HepG2 (cell line): ENCODE data around the gene NUBP1. TPM values are rescaled to one million over a fixed set of nuclear protein-coding genes. Genes with fewer than 3 reads are reported as not detected.

Source experiments
- FOXK2 ChIP-seq: fragments of 450-650 bp; IDR thresholded peaks from 2 replicates; pipeline ENCODE4 v1.6.1; 2016
- IRX3 ChIP-seq: sonication (generic); formaldehyde crosslinking; IDR thresholded peaks from 2 replicates; pipeline ENCODE4 v1.8.1; 2023; ENCODE audit warnings: mild to moderate bottlenecking, low read depth, missing genetic modification reagents, borderline replicate concordance
- KIAA2018 ChIP-seq: sonication (generic); formaldehyde crosslinking; IDR thresholded peaks from 2 replicates; pipeline ENCODE4 v1.5.0; 2020; ENCODE audit warnings: mild to moderate bottlenecking, missing genetic modification reagents, borderline replicate concordance
- MAF1 ChIP-seq: sonication (generic); formaldehyde crosslinking; IDR thresholded peaks from 2 replicates; pipeline ENCODE4 v1.5.0; 2020; ENCODE audit warnings: missing genetic modification reagents, borderline replicate concordance
- NCOA1 ChIP-seq: sonication (generic); formaldehyde crosslinking; IDR thresholded peaks from 2 replicates; pipeline ENCODE4 v1.9.0; 2021; ENCODE audit warnings: missing genetic modification reagents
- ZFP36 ChIP-seq: fragments of 150-350 bp; IDR thresholded peaks from 2 replicates; pipeline ENCODE4 v1.6.1; 2018; ENCODE audit warnings: borderline replicate concordance, low read length, low read depth; ENCODE audit not compliant: partially characterized antibody
- ZFP41 ChIP-seq: sonication (generic); formaldehyde crosslinking; IDR thresholded peaks from 2 replicates; pipeline ENCODE4 v1.4.0; 2020; ENCODE audit warnings: mild to moderate bottlenecking, missing genetic modification reagents, borderline replicate concordance
- ZNF101 ChIP-seq: sonication (generic); formaldehyde crosslinking; IDR thresholded peaks from 2 replicates; pipeline ENCODE4 v1.4.0; 2020; ENCODE audit warnings: mild to moderate bottlenecking, low read depth, missing genetic modification reagents, borderline replicate concordance
- ZNF136 ChIP-seq: sonication (generic); formaldehyde crosslinking; IDR thresholded peaks from 2 replicates; pipeline ENCODE4 v1.8.1; 2022; ENCODE audit warnings: low read depth, mild to moderate bottlenecking, moderate library complexity, missing genetic modification reagents
- ZNF383 ChIP-seq: sonication (generic); formaldehyde crosslinking; IDR thresholded peaks from 2 replicates; pipeline ENCODE4 v1.4.0; 2020; ENCODE audit warnings: missing genetic modification reagents, mild to moderate bottlenecking, borderline replicate concordance
- ZNF530 ChIP-seq: sonication (generic); formaldehyde crosslinking; IDR thresholded peaks from 2 replicates; pipeline ENCODE4 v1.5.0; 2020; ENCODE audit warnings: low read depth, mild to moderate bottlenecking, missing genetic modification reagents
- ZNF720 ChIP-seq: sonication (generic); formaldehyde crosslinking; IDR thresholded peaks from 2 replicates; pipeline ENCODE4 v1.4.0; 2020; ENCODE audit warnings: missing genetic modification reagents
- ZNF800 ChIP-seq: sonication (generic); formaldehyde crosslinking; IDR thresholded peaks from 2 replicates; pipeline ENCODE4 v1.4.0; 2020; ENCODE audit warnings: missing genetic modification reagents
- polyA plus RNA-seq, 8 experiments: library from polyadenylated mRNA; depleted of rRNA in 3 of 8; stranded (reverse) in 7 of 8; unstranded in 1 of 8; fragments of >200 nt; fragmentation: Illumina TruSeq in 4 of 8; extraction: Trizol in 4 of 8; gene quantifications; 2 replicates each; pipeline versions ENCODE4 v1.2.1 to v1.2.3, GENCODE V29; 2011 to 2016; ENCODE audit warnings: low read depth in 4 of 8, missing spikeins in 1 of 8, mixed read lengths in 1 of 8; ENCODE audit not compliant: insufficient read depth in 1 of 8
- total RNA-seq, 5 experiments: library from RNA; depleted of rRNA; stranded (reverse); fragments of >200 nt; fragmentation: Illumina TruSeq; extraction: Trizol; gene quantifications; 2 replicates each; pipeline ENCODE4 v1.2.3, GENCODE V29; 2016; ENCODE audit warnings: low read depth in 1 of 5
- TF ChIP-seq, protein P1 (sequence below): sonication (generic); formaldehyde crosslinking; IDR thresholded peaks from 2 replicates; pipeline ENCODE4 v1.5.1; 2020; ENCODE audit warnings: missing genetic modification reagents, mild to moderate bottlenecking, borderline replicate concordance
- TF ChIP-seq, protein P2 (sequence below): sonication (generic); formaldehyde crosslinking; IDR thresholded peaks from 2 replicates; pipeline ENCODE4 v1.4.0; 2020; ENCODE audit warnings: mild to moderate bottlenecking, missing genetic modification reagents

The NUBP1 gene
- total and polyA plus RNA-seq, 2 of the 13 experiments (the other 11 are each of a cell fraction or from before 2014, with no cell fraction given): 53.5 to 70.4 TPM

- TF ChIP-seq MAF1 (CRISPR knock-in tag) (no peak), ZNF383 (no peak), KIAA2018 (CRISPR knock-in tag) (no peak), ZNF136 (CRISPR knock-in tag) (no peak), ZNF800 (CRISPR knock-in tag) (no peak), IRX3 (CRISPR knock-in tag) (no peak), ZFP41 (CRISPR knock-in tag) (no peak), FOXK2 (no peak), NCOA1 (CRISPR knock-in tag) (no peak), ZNF101 (CRISPR knock-in tag) (no peak), ZFP36 (peak; percentile 73), ZNF530 (CRISPR knock-in tag) (no peak), ZNF720 (no peak)
- TF ChIP-seq, protein P1, sequence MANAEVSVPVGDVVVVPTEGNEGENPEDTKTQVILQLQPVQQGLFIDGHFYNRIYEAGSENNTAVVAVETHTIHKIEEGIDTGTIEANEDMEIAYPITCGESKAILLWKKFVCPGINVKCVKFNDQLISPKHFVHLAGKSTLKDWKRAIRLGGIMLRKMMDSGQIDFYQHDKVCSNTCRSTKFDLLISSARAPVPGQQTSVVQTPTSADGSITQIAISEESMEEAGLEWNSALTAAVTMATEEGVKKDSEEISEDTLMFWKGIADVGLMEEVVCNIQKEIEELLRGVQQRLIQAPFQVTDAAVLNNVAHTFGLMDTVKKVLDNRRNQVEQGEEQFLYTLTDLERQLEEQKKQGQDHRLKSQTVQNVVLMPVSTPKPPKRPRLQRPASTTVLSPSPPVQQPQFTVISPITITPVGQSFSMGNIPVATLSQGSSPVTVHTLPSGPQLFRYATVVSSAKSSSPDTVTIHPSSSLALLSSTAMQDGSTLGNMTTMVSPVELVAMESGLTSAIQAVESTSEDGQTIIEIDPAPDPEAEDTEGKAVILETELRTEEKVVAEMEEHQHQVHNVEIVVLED (CRISPR knock-in tag): no peak
- TF ChIP-seq, protein P2, sequence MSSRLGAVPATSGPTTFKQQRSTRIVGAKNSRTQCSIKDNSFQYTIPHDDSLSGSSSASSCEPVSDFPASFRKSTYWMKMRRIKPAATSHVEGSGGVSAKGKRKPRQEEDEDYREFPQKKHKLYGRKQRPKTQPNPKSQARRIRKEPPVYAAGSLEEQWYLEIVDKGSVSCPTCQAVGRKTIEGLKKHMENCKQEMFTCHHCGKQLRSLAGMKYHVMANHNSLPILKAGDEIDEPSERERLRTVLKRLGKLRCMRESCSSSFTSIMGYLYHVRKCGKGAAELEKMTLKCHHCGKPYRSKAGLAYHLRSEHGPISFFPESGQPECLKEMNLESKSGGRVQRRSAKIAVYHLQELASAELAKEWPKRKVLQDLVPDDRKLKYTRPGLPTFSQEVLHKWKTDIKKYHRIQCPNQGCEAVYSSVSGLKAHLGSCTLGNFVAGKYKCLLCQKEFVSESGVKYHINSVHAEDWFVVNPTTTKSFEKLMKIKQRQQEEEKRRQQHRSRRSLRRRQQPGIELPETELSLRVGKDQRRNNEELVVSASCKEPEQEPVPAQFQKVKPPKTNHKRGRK (CRISPR knock-in tag): no peak
Observed at GRCh38 chr16:10738231-10739077, 5.2 kb upstream of the NUBP1 start (continued).
